HG03025 (cell line): ENCODE results near the gene VTCN1.

Source experiments
- ATAC-seq: cut with Tn5 transposase; IDR thresholded peaks from one replicate; pipeline ENCODE4 v1.9.1; 2021; ENCODE audit warnings: mild to moderate bottlenecking, moderate library complexity; ENCODE audit not compliant: unreplicated experiment, low FRiP score

The VTCN1 gene

DNA sequence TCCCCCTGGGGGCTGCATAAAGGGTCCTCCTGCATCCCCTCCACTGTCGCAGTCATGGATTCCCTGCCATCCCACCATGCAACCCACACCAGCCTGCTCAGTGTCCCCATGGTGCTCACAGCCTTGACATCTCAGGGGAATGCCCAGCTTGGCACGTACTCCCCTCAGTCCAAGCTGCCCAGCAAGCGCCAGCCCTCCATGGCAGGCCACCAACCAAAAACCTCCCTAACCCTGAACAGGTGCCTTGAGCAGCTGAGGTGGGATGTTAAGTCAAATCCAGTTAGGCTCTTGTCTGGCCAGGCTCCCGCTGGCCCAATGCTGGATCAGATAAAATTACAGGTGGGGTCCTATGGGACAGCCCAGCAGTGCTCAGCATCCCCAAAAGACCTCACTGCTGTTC is 341 bp downstream of the VTCN1 start:
- no peak for ATAC-seq

DNA sequence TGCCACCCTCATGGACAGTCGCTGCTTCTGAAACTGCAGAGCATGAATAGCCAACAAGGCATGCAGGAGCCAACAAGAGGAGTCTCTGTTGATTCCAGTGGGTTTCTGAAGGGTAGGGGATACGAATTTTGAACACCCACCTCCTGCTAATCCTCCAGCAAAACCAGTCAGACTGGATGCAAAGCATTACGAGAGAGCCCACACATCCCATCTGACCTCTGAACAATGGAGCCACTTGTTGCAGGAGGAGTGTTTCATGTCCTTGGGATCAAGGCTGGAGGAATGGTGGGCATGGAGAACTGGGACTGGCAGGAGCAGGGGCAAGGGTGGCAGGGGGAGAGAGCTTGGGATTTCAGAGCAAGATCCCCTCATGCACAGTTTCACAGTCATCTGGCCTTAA is 1.6 kb downstream of the VTCN1 start:
- ATAC-seq, result no peak

DNA sequence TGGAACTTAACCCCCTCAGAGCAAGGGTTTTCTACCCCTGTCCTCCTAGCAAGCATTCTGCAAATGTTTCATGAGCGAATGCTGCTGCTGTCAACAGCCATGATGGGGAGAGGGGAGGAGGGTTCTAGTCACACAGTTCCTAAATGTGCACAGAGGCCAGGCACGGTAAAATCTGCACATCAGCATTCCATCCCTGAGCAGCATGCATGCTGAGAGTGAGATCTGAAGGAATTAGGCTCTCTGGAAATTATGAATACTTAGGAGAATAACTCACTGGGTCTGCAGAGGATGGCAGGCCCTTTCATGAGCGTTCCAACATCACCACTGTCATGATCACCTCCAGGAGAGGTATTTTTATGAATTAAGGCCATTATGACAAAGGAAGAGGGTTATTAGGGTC is 2.1 kb downstream of the VTCN1 start:
- ATAC-seq, result no peak

DNA sequence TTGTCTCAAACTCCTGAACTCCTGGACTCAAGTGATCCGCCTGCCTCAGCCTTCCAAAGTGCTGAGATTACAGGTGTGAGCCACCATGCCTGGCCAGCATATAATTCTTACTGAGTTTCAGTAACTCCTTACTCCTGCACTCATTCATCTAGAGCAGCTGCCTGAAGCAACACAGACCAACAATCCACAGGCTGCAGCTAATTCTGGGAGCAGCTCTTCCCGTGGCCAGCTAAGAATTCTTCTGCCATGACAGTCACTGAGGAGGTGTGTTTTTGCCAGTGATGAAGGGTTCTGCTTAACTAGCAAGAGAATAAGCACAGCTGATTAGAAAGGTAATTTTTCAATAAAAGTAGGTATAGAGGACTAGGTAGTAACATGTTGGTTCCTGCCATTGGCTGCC is 5.4 kb downstream of the VTCN1 start:
- ATAC-seq, result no peak

DNA sequence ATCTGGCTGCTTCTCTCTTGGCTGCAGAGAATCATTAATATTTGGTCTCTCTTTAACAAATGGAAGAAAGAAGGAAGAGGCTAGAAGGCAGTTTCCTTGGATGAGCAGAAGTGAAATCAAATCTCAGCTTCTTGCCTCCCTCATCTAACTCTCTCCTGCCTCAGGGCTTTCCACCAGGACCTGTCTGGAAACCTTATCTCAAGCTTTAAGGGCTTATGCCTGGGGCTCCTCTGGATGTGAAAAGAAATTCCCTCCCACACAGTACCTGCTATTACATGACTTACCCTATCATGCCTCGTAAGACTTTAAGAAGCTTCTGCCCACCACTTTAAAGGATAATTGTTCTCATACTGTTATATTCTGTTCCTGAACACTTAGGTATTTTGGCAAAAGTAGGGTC is 8.9 kb downstream of the VTCN1 start:
- ATAC-seq, result no peak

DNA sequence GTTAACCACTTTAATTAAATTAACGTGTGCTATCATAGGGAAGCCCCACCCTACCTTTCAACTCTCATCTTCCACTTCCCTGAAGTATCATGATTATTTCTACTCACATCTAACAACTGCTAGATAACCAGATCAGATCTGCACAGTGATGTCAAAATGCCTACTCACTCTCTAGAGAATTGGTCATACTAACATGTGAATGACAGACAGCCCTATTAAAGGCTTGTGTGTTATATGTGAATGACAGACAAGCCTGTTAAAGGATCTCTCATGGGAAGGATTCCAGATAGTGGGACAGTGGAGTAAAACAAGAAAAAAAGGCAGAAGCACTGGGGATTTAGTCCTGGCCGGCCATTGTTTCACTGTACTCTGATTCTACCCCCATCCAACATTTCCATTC is 12.6 kb downstream of the VTCN1 start:
- ATAC-seq, result no peak

DNA sequence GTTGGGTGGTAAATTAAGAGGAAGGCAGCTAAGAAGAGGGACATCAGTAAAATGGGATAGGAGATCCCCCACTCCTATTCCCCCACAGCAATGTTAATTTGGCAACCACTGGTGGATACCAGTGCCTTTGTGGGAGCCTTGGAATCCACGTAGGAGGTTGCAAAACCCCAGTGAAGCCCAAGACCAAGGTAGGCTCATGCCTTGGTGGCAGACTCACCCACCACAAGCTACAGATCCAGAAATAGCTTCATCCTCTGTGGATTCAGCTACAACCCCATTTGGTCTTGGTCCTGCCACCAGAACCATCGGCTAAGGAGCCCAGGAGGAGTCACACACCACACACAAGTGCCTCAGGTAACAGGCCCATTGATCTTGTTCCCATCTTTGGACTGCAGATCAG is 21.0 kb downstream of the VTCN1 start:
- ATAC-seq, result no peak

DNA sequence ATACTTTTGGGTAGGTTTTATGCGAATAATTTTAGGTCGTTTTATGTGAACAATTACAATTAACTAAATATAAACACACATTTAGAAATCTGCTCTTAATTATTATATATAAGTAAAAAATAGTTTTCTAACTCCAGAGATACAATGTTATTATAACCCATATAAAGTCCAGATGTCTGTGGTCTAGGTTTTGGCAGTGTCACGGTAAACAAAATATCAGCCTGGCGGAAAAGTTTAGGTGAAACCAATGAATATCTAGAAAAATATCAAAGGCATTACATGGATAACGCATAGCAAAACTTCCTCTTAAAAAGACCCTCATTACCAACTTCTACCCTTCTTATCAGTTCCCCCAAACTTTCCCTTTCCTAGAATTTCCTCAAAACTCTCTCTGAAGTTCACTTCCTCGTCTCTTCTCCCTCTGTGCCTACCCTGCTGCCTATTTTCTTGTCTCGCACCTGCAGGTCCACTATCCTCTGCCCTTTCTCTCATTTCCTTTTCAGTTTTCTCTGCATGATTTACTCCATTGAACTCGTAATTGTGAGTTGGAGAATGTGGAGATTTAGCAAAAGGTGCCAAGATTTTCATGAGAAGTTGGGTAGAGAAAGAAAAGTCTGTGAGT is 21.8 kb downstream of the VTCN1 start:
- ATAC-seq, result no peak

DNA sequence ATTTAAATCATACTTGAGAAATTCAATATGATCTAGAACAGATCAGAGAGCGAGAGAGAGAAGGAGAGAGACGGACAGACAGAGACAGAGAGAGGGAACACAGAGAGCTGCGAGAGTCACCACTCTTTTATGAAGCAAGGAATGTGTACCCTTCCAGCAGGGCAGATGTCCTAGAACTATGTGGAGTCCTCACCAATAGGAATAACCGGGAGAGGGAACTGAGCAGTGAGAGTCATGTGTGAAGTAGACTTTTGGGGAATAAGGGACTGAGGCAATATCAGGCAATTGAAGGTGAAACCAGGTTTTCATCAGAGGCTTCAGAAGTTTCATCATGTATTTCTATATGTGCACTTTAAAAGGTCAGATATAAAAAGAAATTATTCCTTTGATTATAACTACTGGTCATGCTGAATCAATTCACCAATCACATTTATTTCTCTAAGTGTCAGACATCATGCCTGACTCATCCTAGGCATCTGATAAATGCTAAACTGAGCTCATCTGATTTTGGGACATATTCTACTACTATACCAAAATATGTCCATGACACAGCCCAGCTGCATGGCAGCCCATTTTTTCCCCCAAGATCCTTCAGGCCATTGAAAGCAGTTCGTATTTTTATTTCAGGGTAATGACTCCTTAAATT is 22.4 kb downstream of the VTCN1 start:
- no peak for ATAC-seq

DNA sequence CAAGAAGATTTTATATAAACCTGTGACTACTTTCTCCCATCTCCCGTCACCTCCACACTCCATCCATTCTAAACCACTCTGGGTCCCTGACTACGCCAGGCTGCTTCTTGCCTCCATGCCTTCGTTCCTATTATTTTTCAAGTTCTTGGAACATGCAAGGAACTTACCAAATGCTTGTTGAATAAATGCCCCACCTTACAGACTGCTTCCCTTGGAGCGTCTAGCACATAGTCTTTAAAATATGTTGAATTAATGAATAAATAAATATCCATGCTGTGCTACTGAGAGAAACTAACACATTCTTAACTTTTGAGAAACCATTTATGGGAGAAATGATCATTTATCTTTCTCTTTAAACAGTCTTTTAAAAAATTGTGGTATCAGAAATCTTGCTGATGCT is 27.6 kb downstream of the VTCN1 start:
- ATAC-seq, result no peak

DNA sequence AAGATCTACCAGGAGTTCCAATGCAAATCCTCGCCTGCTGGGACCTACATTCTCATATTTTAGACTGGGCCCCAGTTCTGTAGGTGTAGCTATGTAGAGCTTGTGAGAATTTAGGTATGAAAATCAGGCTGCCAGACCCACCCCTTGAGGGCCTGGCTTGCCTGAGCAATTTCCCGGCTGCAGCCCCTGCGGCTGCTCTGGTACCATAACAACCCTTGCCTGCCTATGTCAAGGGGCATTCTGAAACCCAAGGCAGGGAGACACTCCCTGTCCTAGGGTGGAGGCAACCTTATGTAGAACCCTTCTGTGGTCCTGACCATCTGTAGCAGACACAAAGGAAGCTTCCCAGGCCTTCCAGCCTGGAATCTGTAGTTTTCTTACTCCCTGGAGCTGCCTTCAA is 28.4 kb downstream of the VTCN1 start:
- ATAC-seq, result no peak

DNA sequence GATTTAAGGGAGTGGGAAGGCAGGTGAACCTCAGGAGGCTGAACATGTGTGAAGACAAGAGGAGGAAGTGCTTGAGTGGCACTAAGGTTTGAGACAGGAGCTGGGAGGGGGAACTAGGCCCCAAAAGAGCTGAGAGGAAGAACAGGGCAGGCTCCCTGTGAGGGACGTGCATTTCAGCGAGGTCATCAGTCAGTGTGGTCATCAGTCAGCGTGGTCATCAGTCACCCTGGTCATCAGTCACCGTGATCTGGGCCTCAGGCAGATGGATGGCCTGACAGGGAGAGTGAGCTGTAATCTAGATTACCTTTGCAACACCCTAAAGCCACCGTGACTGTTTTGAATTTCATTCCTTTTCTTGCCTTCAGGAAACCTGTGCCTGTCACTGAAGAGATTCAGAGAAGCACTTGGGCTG is 29.1 kb downstream of the VTCN1 start:
- ATAC-seq, result no peak

DNA sequence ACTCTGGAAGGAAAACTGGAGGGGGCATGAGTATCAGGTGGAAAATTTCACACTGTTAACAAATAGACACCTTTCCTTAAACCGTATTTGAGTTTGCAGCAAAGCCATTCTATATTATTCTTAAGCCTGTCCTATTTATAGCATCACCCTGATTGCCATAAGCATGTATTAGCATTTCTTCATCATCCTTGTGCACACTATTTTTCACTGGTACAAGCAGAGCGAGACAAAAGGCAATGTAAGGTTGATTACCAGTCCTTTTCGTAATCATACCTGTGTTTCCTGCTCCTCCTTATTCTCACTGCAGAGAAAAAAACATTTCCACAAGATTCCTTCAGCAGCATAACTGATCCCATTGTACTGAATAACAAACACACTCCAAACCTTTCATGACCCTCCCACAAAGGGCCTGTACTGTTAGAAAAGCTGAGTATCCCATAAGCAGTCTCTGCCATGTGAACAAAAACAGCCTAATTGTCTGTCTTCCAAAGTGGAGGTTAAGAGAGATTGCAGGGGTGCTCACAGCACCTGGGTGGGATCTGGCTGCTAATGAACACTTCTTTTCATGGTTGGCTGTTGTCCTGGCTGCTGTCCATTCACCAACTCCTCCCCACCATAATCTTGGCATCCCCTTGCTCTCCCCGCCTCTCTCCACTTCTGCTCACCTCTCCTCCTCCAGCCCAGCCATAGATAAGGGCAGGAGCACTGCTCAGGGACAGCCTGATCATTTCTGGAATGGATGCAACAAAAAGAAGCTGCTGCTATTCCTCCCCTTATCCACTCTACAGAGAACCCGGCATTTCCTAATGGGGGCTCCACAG is 30.4 kb downstream of the VTCN1 start:
- no peak for ATAC-seq

DNA sequence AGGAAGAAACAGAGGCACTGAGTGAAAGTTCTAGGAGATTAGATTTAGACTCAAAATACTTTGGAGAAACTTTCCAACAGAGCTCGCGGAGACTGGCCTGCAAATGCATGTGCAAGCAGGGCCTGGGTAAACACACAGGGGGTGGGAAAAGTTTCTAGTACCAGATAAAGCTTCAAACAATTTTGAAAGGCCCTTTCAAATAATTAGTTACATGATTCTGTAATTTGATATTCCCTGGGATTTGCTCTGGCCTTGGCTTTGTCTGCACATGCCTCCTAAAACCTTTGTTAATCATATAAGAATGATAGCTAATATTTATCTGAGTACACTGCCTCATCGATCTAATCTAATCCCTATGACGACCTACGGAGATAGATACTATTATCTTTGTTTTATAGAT is 31.3 kb downstream of the VTCN1 start:
- ATAC-seq, result no peak

DNA sequence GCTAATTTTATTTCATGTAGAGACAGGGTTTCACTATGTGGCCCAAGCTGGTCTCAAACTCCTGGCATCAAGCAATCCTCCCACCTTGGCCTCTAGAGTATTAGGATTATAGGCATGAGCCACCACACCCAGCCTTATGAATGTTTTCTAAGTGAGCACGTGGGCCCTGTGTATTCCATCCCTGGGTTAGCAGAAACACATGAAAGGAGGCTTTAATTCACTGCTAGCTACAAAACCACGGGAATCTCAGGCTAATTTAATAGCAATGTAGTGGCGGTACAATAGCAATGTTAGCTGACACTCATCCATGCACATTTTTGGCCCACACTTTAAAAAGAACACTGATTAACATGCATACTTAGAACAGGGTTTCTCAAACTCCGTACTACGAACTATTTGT is 32.0 kb downstream of the VTCN1 start:
- no peak for ATAC-seq

DNA sequence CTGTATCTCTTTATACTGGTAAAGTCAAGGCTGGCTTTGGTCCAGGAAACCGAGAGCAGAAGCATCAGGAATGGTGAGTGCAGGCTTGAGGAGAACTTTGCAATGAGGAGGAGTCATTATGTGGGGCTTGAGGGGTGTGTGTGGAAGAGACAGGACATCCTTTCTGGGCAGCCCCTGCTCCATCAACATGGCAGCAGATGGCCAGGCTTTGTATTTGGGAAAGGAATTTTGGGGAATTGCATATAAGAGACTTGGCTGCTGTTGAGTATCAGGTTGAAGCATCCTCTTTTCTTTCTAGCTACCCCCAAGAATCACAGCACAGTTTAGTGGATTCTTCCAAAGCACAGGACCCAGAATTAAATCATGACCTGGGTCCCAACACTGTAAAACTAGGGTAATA is 33.4 kb downstream of the VTCN1 start:
- no peak for ATAC-seq

DNA sequence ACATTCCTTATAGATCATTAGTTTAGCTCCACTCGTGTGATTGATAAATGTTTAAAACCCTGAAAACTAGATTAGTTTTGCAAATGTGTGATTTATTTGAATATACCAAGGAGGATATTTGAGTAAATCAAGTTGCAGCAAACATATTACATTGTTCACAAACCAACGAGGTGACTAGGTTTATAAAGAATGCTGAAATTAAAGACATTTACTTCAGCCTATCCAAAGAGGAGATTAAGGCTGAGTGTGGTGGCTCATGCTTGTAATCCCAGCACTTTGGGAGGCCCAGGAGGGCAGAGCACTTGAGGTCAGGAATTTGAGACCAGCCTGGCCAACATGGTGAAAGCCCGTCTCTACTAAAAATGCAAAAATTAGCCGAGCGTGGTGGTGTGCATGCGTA is 34.1 kb downstream of the VTCN1 start:
- ATAC-seq, result no peak

DNA sequence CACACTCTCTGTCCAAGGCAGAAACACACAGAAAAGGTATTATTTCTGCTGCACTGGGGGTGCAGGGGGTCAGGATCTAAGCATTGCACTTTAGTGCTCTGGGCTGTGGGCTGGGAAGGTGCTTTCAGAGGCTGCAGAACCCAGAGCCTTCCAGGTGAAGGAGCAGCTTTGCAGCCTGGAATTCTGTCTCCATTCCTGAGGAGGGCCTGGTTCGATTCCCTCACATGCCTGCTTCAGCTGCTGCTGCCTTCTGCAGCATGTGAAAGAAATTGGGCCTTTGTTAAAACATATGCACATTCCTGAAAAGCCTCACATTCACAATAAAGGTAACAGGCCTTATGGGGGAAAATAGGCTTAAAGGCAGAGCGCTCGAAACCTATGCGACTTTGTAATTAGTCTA is 35.9 kb downstream of the VTCN1 start:
- no peak for ATAC-seq

DNA sequence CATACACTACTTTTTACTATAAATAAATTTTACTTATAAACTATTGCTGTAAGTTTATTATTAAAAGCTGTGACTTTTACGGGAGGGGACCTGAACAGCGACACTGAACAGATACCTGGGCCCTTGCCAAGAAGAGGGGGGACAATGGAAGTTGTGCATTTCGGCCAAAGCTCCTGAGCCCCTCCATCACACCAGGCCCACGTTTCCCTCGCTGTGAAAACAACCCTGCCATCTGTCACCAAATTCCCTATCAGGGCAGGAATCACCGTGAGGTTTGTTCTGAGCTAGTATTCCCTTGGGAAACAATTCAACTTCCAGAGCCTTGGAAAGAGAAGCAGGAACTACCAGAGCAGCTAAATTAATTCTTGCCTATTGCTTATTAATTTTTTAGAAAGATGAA is 37.0 kb downstream of the VTCN1 start:
- no peak for ATAC-seq

DNA sequence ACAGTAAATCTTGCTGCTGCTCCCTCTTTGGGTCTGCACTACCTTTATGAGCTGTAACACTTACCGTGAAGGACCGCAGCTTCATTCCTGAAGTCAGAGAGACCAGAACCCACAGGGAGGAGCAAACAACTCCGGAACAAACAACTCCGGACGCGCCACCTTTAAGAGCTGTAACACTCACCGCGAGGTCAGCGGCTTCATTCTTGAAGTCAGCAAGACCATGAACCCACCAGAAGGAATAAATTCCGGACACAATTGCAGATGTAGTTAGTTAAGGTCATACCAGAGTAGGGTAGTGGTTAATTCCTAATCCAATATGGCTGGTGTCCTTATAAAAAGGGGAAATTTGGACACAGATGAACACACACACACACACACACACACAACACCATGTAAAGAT is 37.7 kb downstream of the VTCN1 start:
- ATAC-seq, result no peak

DNA sequence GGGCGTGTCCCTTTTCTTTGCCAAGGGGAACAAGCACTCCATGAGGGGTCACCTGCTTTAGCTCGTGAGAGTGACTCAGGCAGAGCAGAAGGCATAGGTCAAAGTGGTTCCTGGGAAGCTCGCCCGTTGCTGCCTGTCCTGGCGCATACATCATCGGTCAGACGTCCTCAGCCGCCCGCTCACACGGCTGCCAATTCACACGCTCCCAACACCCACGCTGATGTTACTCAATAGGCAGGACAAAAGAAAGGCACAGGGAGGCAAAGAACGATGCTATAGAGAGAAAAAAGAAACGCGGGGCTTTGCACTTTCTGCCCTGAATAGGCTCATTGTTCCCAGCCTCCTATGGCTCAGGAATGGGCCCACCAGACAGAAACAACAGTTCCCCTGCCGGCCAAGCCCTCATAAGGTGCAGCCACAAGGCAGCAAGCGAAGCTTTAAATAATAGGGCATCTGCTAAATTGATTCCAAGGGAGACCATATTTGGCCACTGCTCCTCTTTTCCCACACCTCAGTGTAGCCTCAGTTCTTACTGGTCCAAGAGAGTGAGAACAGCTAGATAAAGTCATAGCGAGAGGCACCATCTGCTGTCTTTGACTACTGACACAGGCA is 38.7 kb downstream of the VTCN1 start:
- no peak for ATAC-seq
